Measurements from ENCODE around the gene CCDC3. TPM values are rescaled to one million over a fixed set of nuclear protein-coding genes. Genes with fewer than 3 reads are reported as not detected.

Gene CCDC3
- 10 to 100 TPM; 30.6 to 33.3 TPM for total RNA-seq
- 35.5 TPM for polyA plus RNA-seq (ENCODE audit: insufficient read depth, low read depth, low replicate concordance)
- long read RNA-seq, donor 1, transcript CCDC3-201 (3 exons, 2,731 nt) = major isoform, 5 of 219 reads
- long read RNA-seq, donor 1, partial matches to known transcripts = 204 of 219 reads
- long read RNA-seq, donor 1, other reads (novel, unspliced or antisense) = 10 of 219 reads
- long read RNA-seq, donor 2, partial matches to known transcripts = 0 of 2 reads
- long read RNA-seq, donor 2, other reads (novel, unspliced or antisense) = 0 of 2 reads

DNA sequence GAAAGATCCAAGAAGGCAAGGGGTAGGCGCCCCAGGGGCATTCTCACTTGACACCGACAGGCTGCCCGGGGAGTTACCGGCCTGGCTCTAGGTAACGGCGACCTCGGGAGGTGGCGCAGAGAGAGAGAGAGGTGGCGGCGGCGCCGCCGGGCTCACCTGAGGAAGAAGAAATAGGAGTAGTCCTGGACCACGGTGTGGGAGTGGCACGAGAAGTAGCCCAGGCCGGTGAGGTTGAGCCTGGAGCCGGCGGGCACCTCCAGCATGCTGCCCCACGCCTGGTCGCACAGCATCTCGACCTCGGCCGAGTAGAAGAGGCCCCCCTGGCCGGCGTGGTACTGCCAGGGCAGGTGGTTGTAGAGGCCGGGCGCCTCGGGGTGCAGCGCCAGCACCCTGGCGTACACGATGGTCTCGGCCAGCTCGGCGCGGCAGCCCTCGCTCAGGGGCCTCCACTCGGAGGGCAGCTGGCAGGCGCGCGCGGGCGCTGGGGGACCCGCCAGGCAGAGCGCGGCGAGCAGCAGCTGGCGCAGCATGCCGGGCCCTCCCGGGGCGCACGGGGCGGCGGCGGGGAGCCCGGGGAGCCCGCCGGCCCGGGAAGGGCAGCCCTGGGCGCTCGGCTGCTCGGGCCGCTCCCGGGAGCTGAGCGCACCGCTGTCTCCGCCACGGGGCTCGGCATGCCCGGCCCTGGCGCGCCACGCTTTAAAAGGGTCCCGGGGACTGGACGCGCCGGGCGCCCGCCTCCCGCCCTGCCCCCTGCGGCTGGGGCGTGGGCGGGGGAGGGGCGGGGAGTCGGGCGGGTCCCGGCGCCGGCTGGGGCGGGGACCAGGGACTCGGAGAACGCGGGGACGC is at the start of gene CCDC3:
Gene CCDC3 (minus strand): TSS at position 673 of the 846 bp plus-strand sequence. CDS start 143 bp downstream, at position 530.
- H3K4me1 ChIP-seq = no peaks in the 10 kb centered on the region
- H3K27me3 ChIP-seq = no peaks in the 10 kb centered on the region
- 8 to 22% methylated on average over 33 to 66 of the region's 93 CpGs for WGBS, 2 donors
- H3K4me3 ChIP-seq = peak within 1 kb of the TSS; percentile 53 to 68
- intact Hi-C loops (cut with DNase I; ENCODE audit: low total_unique reads) = no loop called here
- H3K9me3 ChIP-seq = no peaks in the 10 kb centered on the region
- H3K36me3 ChIP-seq (ENCODE audit: low read depth, missing control alignments) = no peaks in the 10 kb centered on the region
- TF ChIP-seq, protein P1, sequence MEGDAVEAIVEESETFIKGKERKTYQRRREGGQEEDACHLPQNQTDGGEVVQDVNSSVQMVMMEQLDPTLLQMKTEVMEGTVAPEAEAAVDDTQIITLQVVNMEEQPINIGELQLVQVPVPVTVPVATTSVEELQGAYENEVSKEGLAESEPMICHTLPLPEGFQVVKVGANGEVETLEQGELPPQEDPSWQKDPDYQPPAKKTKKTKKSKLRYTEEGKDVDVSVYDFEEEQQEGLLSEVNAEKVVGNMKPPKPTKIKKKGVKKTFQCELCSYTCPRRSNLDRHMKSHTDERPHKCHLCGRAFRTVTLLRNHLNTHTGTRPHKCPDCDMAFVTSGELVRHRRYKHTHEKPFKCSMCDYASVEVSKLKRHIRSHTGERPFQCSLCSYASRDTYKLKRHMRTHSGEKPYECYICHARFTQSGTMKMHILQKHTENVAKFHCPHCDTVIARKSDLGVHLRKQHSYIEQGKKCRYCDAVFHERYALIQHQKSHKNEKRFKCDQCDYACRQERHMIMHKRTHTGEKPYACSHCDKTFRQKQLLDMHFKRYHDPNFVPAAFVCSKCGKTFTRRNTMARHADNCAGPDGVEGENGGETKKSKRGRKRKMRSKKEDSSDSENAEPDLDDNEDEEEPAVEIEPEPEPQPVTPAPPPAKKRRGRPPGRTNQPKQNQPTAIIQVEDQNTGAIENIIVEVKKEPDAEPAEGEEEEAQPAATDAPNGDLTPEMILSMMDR (IDR thresholded peaks at IDR 0.05) = no peak
- no peak for TF ChIP-seq POLR2A (IDR thresholded peaks at IDR 0.05)
- peak; percentile 26 for DNase-seq
- H3K27ac ChIP-seq = peak within 1 kb of the TSS; percentile 21 to 74

DNA sequence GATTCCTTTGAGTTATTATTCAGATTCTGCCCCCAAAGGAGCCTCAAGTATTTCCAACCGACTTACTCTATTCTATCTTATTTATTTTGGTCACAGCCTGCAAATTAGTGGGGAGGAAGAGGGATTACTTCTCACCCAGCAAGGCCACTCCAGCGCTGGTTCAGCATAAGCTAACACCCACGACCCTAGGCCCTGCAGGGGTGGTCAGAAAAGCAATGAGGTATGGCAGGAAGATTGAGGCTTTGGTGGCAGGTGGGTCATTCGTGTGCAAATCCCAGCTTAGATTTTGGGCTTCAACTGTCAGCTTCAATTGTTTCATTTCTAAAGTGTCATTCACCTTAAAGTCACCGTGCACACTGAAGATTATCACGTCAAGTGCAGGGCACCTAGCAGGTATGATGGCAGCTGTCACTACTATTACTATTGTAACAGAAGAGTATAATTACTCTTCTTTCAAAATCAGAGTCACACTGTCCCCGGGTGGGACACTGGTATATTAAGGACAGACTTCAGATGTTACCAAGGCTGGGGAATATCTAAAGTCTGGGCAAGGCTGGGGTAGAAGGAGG is 49.7 kb upstream of the CCDC3 start:
- no peaks in the 10 kb centered on the region for H3K36me3 ChIP-seq (ENCODE audit: low read depth, missing control alignments)
- H3K27ac ChIP-seq = no peak overlapping the region
- DNase-seq = no peak
- intact Hi-C loops (cut with DNase I; ENCODE audit: low total_unique reads) = no loop called here
- H3K4me1 ChIP-seq = no peaks in the 10 kb centered on the region
- TF ChIP-seq, protein P1 (IDR thresholded peaks at IDR 0.05) = no peak
- no peak for TF ChIP-seq POLR2A (IDR thresholded peaks at IDR 0.05)
- no peak overlapping the region for H3K4me3 ChIP-seq
- 70 to 72% methylated on average over 7 of the region's 7 CpGs for WGBS, 2 donors
- no peaks in the 10 kb centered on the region for H3K9me3 ChIP-seq
- no peaks in the 10 kb centered on the region for H3K27me3 ChIP-seq

DNA sequence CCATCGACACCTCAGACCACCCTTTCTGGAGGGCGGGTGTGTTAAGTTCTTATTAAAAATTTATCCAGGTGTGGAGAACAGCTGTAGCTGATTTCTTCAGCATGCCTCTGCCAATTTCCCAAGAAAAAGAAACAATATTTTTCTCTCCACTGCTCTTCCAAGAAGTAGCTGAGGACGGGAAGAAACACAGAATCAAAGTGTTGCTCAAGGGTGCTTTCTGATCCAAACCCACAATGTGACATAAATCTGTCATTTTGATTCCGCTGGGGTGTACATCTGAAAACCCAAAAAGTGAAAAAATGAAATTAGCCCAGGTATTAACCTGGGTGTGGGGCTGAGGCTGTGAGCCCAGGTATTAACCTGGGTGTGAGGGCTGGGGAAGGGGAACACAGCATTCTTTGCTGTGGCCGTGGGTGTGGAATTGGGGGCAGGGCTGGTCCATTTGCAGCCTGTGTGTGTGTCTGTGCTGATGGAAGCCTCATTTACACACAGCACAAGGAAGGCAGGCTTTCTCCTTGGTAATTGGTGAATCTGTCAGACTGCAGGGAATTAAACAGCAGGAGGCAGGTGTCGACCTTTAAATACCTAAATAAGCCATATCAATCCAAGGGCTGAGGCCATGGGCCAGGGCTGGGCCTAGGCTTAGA is 48.4 kb upstream of the CCDC3 start:
- Histone ChIP-seq H3K27ac (no peak overlapping the region), H3K4me1 (no peaks in the 10 kb centered on the region), H3K36me3 (ENCODE audit: low read depth, missing control alignments) (no peaks in the 10 kb centered on the region), H3K9me3 (no peaks in the 10 kb centered on the region), H3K27me3 (no peaks in the 10 kb centered on the region), H3K4me3 (no peak overlapping the region)
- no peak for DNase-seq
- intact Hi-C loops (cut with DNase I; ENCODE audit: low total_unique reads) = no loop called here
- WGBS, 2 donors = 60 to 62% methylated on average over 6 of the region's 6 CpGs
- TF ChIP-seq, protein P1 (IDR thresholded peaks at IDR 0.05) = no peak
- no peak for TF ChIP-seq POLR2A (IDR thresholded peaks at IDR 0.05)

DNA sequence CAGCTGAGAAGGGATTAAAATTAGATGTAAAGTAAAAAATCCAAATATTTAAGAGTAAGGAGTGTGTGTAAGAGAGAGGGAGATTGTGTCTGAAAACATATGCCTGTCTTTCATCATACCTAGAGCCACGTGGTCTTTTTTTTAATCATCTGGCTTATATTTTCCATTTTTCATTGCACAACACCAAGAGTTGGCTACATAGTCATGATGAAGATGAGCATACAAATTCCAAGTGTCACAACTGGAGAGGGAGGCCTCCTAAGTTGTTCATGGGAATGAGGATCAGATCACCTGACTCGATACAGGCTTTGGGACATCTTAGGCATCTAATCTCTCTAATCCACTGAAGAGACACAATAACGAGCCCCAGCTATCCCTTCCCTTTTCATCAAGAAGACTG is 47.2 kb upstream of the CCDC3 start:
- no peaks in the 10 kb centered on the region for H3K9me3 ChIP-seq
- no peak for DNase-seq
- intact Hi-C loops (cut with DNase I; ENCODE audit: low total_unique reads) = no loop called here
- no peaks in the 10 kb centered on the region for H3K27me3 ChIP-seq
- H3K4me1 ChIP-seq = no peaks in the 10 kb centered on the region
- TF ChIP-seq, protein P1 (IDR thresholded peaks at IDR 0.05) = no peak
- TF ChIP-seq POLR2A (IDR thresholded peaks at IDR 0.05) = no peak
- H3K27ac ChIP-seq = no peak overlapping the region
- no peak overlapping the region for H3K4me3 ChIP-seq
- no peaks in the 10 kb centered on the region for H3K36me3 ChIP-seq (ENCODE audit: low read depth, missing control alignments)
- 75 to 89% methylated on average over 3 of the region's 3 CpGs for WGBS, 2 donors
